Measurements from ENCODE around the gene NHLRC3. TPM values are rescaled to one million over a fixed set of nuclear protein-coding genes. Genes with fewer than 3 reads are reported as not detected.

Gene NHLRC3
- total and polyA plus RNA-seq, 2 donors (not counting 3 experiments of a cell fraction or from before 2014, with no cell fraction given): 7.3 to 10.2 TPM

DNA sequence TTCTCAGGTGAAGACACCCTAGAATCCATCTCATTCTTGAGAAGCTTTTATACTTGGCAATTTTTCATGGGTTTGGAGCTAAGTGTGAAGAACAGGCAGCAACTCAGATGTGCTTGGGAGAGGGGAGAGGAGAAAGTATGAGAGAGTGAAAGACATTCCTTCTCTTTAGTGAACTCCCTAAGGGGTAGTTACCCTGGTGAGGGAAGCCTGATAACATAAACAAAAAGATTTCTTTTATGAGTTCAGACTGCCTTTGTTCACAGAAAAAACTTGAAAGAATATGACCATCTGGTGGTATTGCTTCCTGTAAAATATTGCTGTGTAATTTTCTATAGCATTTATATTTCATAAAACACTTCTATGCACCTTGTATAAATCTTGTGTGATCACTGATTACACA, 47.6 kb upstream of the NHLRC3 start, which contains the start of gene STOML3:
STOML3 (minus strand) TSS at position 139 of the 400 bp plus-strand sequence; CDS start at position 29, 110 bp downstream.
- Histone ChIP-seq H4K20me1 (replicated peaks; ENCODE audit: control insufficient read depth, extremely low read depth, insufficient read depth, low read length) (no peaks in the 10 kb centered on the region), H3K4me2 (ENCODE audit: insufficient read depth, low read length) (no peak within 1 kb of the TSS), H3K4me3 (replicated peaks in 1 of 3; ENCODE audit: insufficient read depth in 1 of 3, low read depth in 1 of 3, low read length in 3 of 3) (no peak within 1 kb of the TSS), H3K9me1 (replicated peaks; ENCODE audit: control insufficient read depth, extremely low read depth, insufficient read depth, low read length) (no peaks in the 10 kb centered on the region), H3K36me3 (ENCODE audit: control insufficient read depth in 2 of 2, extremely low read depth in 1 of 2, insufficient read depth in 2 of 2, low read length in 2 of 2) (no peaks in the 10 kb centered on the region), H2AFZ (ENCODE audit: low read depth, low read length) (no peak within 1 kb of the TSS), H3K27me3 (ENCODE audit: control insufficient read depth in 2 of 2, insufficient read depth in 2 of 2, low read length in 2 of 2) (peaks cover 0 to 2% of the 10 kb centered on the region in 2 experiments), H3K9me3 (replicated peaks; ENCODE audit: control insufficient read depth, insufficient read depth, low read length) (no peaks in the 10 kb centered on the region), H3K79me2 (ENCODE audit: control insufficient read depth, insufficient read depth, low read length) (no peaks in the 10 kb centered on the region), H3K9ac (replicated peaks; ENCODE audit: extremely low read depth, insufficient read depth, low read length) (no peak within 1 kb of the TSS), H3K27ac (ENCODE audit: insufficient read depth, low read depth, low read length) (no peak within 1 kb of the TSS), H3K4me1 (ENCODE audit: control insufficient read depth, extremely low read depth, insufficient read depth, low read length) (no peaks in the 10 kb centered on the region)
- TF ChIP-seq, protein P1, sequence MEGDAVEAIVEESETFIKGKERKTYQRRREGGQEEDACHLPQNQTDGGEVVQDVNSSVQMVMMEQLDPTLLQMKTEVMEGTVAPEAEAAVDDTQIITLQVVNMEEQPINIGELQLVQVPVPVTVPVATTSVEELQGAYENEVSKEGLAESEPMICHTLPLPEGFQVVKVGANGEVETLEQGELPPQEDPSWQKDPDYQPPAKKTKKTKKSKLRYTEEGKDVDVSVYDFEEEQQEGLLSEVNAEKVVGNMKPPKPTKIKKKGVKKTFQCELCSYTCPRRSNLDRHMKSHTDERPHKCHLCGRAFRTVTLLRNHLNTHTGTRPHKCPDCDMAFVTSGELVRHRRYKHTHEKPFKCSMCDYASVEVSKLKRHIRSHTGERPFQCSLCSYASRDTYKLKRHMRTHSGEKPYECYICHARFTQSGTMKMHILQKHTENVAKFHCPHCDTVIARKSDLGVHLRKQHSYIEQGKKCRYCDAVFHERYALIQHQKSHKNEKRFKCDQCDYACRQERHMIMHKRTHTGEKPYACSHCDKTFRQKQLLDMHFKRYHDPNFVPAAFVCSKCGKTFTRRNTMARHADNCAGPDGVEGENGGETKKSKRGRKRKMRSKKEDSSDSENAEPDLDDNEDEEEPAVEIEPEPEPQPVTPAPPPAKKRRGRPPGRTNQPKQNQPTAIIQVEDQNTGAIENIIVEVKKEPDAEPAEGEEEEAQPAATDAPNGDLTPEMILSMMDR (IDR thresholded peaks at IDR 0.05; ENCODE audit: extremely low read depth in 1 of 2, insufficient read depth in 1 of 2, low read depth in 1 of 2, low read length in 2 of 2): no peak
- no peak for TF ChIP-seq GATA2 (IDR thresholded peaks at IDR 0.05; ENCODE audit: insufficient read depth, insufficient read length, low read depth, low read length)
- TF ChIP-seq, protein P2, sequence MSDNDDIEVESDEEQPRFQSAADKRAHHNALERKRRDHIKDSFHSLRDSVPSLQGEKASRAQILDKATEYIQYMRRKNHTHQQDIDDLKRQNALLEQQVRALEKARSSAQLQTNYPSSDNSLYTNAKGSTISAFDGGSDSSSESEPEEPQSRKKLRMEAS (IDR thresholded peaks at IDR 0.05; ENCODE audit: insufficient read depth, insufficient read length): no peak
- no peak for TF ChIP-seq MYC (IDR thresholded peaks at IDR 0.05; ENCODE audit: low read depth, low read length)
- TF ChIP-seq POLR2A (IDR thresholded peaks at IDR 0.05; ENCODE audit: low read depth, low read length): no peak
- no peak for TF ChIP-seq JUN (IDR thresholded peaks at IDR 0.05; ENCODE audit: borderline replicate concordance, insufficient read depth, insufficient read length, low read depth)
- TF ChIP-seq FOS (IDR thresholded peaks at IDR 0.05; ENCODE audit: borderline replicate concordance, insufficient read depth, low read length): no peak
- no peak for TF ChIP-seq EZH2 (IDR thresholded peaks at IDR 0.05; ENCODE audit: borderline replicate concordance, low read depth, low read length, severe bottlenecking)
- no peak for TF ChIP-seq POLR2AphosphoS5 (IDR thresholded peaks at IDR 0.05; ENCODE audit: insufficient read depth, low read depth, low read length)
- dilution Hi-C loops (cut with MboI; ENCODE audit: extremely low pct_ligation_motif_present, low sequenced_read_pairs): no loop called here
- DNase-seq (ENCODE audit: low read depth, low spot score) (peak; percentile 7), FAIRE-seq (no peak)
- BruUV-seq (replicated peaks): no TSS peak
- ChIA-PET POLR2A (no interaction called here), CTCF (interaction anchor here (0.8 kb wide), 1 partner anchor 27 kb away, joined by 3 read pairs; no protein-coding TSS in a partner anchor)
- intact Hi-C loops (cut with micrococcal nuclease): no loop called here
